ENCODE results near the gene CDK3.

DNA sequence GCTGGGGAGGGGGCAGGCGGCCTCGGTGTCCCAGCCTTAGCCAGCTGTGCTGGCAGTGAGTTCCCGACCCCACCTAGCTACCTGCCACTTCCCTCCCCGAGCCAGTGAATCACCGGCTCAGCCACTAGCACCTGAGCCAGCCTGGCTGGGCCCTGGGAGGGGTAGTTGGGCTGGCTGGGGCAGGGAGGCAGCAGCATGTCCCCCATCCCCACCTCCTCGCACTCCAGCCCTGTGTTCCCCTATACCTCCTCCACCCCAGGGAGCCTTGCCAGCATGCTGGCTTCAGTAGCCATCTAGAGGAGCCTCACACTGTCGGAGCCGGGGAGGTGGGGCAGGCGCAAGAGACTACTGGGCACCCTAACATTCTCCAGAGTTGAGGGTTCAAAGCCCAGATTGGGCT, 23.7 kb downstream of the CDK3 start:
- TF ChIP-seq POLR2A (IDR thresholded peaks at IDR 0.05; ENCODE audit: low read length) (no peak), GATA1 (IDR thresholded peaks at IDR 0.05; ENCODE audit: low read depth, low read length) (no peak)

All from erythroblast (primary cell).